GM12874 (cell line): ENCODE measurements around the gene PFDN2.

Source experiments
- TF ChIP-seq, protein P1 (sequence below): IDR thresholded peaks from 2 replicates; pipeline ENCODE4 v1.5.1; 2011; ENCODE audit warnings: low read depth, mild to moderate bottlenecking, control low read depth, low read length, moderate library complexity; ENCODE audit not compliant: insufficient read depth

Gene PFDN2

DNA sequence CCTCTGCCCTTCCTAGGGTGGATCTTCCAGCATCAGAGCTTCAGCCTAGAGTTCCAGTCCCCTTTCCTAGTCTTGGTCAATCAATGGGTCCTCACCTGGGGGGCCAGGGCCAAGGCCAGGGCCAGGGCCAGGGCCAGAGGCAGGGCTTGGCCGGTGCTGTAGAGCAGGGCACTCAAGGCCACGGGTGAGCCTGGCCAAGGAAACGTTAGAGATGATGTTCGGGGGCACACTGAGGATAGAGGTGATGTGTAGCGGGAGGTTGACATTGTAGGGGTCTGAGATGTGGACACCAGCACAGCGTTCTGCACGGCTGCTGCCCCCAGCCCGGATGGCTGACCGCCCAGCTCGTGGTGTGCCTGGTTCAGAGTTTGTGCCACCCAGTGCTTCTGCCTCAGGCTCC, 66.6 kb downstream of the PFDN2 start:
- TF ChIP-seq, protein P1, sequence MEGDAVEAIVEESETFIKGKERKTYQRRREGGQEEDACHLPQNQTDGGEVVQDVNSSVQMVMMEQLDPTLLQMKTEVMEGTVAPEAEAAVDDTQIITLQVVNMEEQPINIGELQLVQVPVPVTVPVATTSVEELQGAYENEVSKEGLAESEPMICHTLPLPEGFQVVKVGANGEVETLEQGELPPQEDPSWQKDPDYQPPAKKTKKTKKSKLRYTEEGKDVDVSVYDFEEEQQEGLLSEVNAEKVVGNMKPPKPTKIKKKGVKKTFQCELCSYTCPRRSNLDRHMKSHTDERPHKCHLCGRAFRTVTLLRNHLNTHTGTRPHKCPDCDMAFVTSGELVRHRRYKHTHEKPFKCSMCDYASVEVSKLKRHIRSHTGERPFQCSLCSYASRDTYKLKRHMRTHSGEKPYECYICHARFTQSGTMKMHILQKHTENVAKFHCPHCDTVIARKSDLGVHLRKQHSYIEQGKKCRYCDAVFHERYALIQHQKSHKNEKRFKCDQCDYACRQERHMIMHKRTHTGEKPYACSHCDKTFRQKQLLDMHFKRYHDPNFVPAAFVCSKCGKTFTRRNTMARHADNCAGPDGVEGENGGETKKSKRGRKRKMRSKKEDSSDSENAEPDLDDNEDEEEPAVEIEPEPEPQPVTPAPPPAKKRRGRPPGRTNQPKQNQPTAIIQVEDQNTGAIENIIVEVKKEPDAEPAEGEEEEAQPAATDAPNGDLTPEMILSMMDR: no peak
